ENCODE results near the gene MSH3. TPM values are rescaled to one million over a fixed set of nuclear protein-coding genes. Genes with fewer than 3 reads are reported as not detected.
A peak's percentile ranks its signal among the peaks of the same experiment; 100 is the strongest.

MSH3 gene
- total RNA-seq, 1 experiment from 2014 or later, result 2.9 TPM

GRCh38 chr5:80904533-80905187, 250.2 kb downstream of the MSH3 start:
- in situ Hi-C loops (cut with HindIII; ENCODE audit: low pct_unique_long_range_greater_than_20kb, low sequenced_read_pairs), result no loop called here
- no peak for DNase-seq (ENCODE audit: low read depth)

GRCh38 chr5:80905405-80905804, 251.0 kb downstream of the MSH3 start:
- no peak for DNase-seq (ENCODE audit: low read depth)
- in situ Hi-C loops (cut with HindIII; ENCODE audit: low pct_unique_long_range_greater_than_20kb, low sequenced_read_pairs), result no loop called here

- in situ Hi-C loops (cut with HindIII; ENCODE audit: low pct_unique_long_range_greater_than_20kb, low sequenced_read_pairs), result no loop called here
- DNase-seq (ENCODE audit: low read depth), result no peak
These were observed 258.0 kb downstream of the MSH3 start for GRCh38 chr5:80912479-80912878.

GRCh38 chr5:80915716-80916115, 261.3 kb downstream of the MSH3 start:
- DNase-seq (ENCODE audit: low read depth), result no peak
- in situ Hi-C loops (cut with HindIII; ENCODE audit: low pct_unique_long_range_greater_than_20kb, low sequenced_read_pairs), result no loop called here

- DNase-seq (ENCODE audit: low read depth), result no peak
- in situ Hi-C loops (cut with HindIII; ENCODE audit: low pct_unique_long_range_greater_than_20kb, low sequenced_read_pairs), result no loop called here
These were observed 262.2 kb downstream of the MSH3 start for GRCh38 chr5:80916676-80917075.

- in situ Hi-C loops (cut with HindIII; ENCODE audit: low pct_unique_long_range_greater_than_20kb, low sequenced_read_pairs), result no loop called here
- DNase-seq (ENCODE audit: low read depth), result no peak
These were observed 263.2 kb downstream of the MSH3 start for GRCh38 chr5:80917631-80918030.

- in situ Hi-C loops (cut with HindIII; ENCODE audit: low pct_unique_long_range_greater_than_20kb, low sequenced_read_pairs), result no loop called here
- no peak for DNase-seq (ENCODE audit: low read depth)
These were observed 265.3 kb downstream of the MSH3 start for GRCh38 chr5:80919678-80920196.

GRCh38 chr5:80920333-80920732, 265.9 kb downstream of the MSH3 start:
- in situ Hi-C loops (cut with HindIII; ENCODE audit: low pct_unique_long_range_greater_than_20kb, low sequenced_read_pairs), result no loop called here
- no peak for DNase-seq (ENCODE audit: low read depth)

GRCh38 chr5:80921026-80921425, 266.6 kb downstream of the MSH3 start:
- in situ Hi-C loops (cut with HindIII; ENCODE audit: low pct_unique_long_range_greater_than_20kb, low sequenced_read_pairs), result no loop called here
- peak; percentile 13 for DNase-seq (ENCODE audit: low read depth)

- in situ Hi-C loops (cut with HindIII; ENCODE audit: low pct_unique_long_range_greater_than_20kb, low sequenced_read_pairs), result no loop called here
- no peak for DNase-seq (ENCODE audit: low read depth)
These were observed 271.5 kb downstream of the MSH3 start for GRCh38 chr5:80925931-80926330.

Other genes with a start within 250 kb of the MSH3 start
- 4.5 and 5.8 TPM in 2 replicates for gene ZFYVE16, start 246.6 kb upstream of the MSH3 start, total RNA-seq (2014; rRNA removed; shearing (Covaris generic); ENCODE audit: low replicate concordance)
- gene FAM151B, start 166.6 kb upstream of the MSH3 start, total RNA-seq (2014; rRNA removed; shearing (Covaris generic); ENCODE audit: low replicate concordance), result 0.20 and 0.32 TPM in 2 replicates
- gene ANKRD34B, start 84.4 kb upstream of the MSH3 start, total RNA-seq (2014; rRNA removed; shearing (Covaris generic); ENCODE audit: low replicate concordance), result 3.3 and 3.4 TPM in 2 replicates
- 74.9 and 80.1 TPM in 2 replicates for gene DHFR, start 331 bp downstream of the MSH3 start, total RNA-seq (2014; rRNA removed; shearing (Covaris generic); ENCODE audit: low replicate concordance)